Uterus (tissue), 4 donors: ENCODE data around the gene RASAL2. TPM values are rescaled to one million over a fixed set of nuclear protein-coding genes. Genes with fewer than 3 reads are reported as not detected.

Source experiments
- DNase-seq, 2 donors: peaks; one replicate each; pipeline ENCODE4 v3.0.0-alpha.2; 2019 to 2020
- H3K27ac ChIP-seq, 2 donors: fragments of 200-600 bp; sonication (generic); 1 replicate in 1 of 2; 2 replicates in 1 of 2; pipeline ENCODE4 v1.5.1; 2016 to 2018
- H3K27me3 ChIP-seq, 2 donors: fragments of 200-600 bp; sonication (generic); one replicate each; pipeline ENCODE4 v1.5.1; 2018 to 2019; ENCODE audit warnings: control low read depth in 1 of 2
- H3K36me3 ChIP-seq, 2 donors: fragments of 200-600 bp; sonication (generic); one replicate each; pipeline ENCODE4 v1.5.1; 2019; ENCODE audit warnings: control low read depth in 1 of 2
- H3K4me1 ChIP-seq, 2 donors: fragments of 200-600 bp; sonication (generic); one replicate each; pipeline ENCODE4 v1.5.1; 2018 to 2019; ENCODE audit warnings: control low read depth in 1 of 2
- H3K4me3 ChIP-seq, 2 donors: fragments of 200-600 bp; sonication (generic); 1 replicate in 1 of 2; 2 replicates in 1 of 2; pipeline ENCODE4 v1.5.1; 2018 to 2019; ENCODE audit warnings: mild to moderate bottlenecking in 1 of 2
- H3K9me3 ChIP-seq, 2 donors: fragments of 200-600 bp; sonication (generic); one replicate each; pipeline ENCODE4 v1.5.1; 2019; ENCODE audit warnings: control low read depth in 1 of 2
- POLR2A ChIP-seq, 2 donors: fragments of 450-650 bp; IDR thresholded peaks; one replicate each; pipeline ENCODE4 v1.6.1; 2016; ENCODE audit warnings: antibody characterized with exemption in 2 of 2, mild to moderate bottlenecking in 1 of 2, moderate library complexity in 1 of 2
- intact Hi-C: fragments of 100-400 bp; cut with DNase I; formaldehyde crosslinking; loops from one replicate; pipeline ENCODE4 v1.15.1; 2023; ENCODE audit warnings: low total_unique reads
- total RNA-seq, 4 donors: library from RNA; depleted of rRNA in 3 of 4; stranded (reverse); fragments of >200 nt in 3 of 4; gene quantifications; one replicate each; pipeline versions ENCODE4 v1.1.0 to v1.2.4, GENCODE V29; 2014 to 2023
- TF ChIP-seq, protein P1 (sequence below), 4 experiments: fragments of 200-600 bp in 2 of 4; fragments of 450-650 bp in 2 of 4; sonication (generic) in 2 of 4; IDR thresholded peaks; one replicate each; pipeline ENCODE4 v1.5.1; 2016 to 2019; ENCODE audit warnings: antibody characterized with exemption in 4 of 4, mild to moderate bottlenecking in 2 of 4, moderate library complexity in 1 of 4
- donor health status: DM: yes; HTN: yes; CAD: no.

Gene RASAL2
- total RNA-seq, 4 donors from 2014 or later, result 10.0 to 42.5 (median 29.8) TPM

DNA sequence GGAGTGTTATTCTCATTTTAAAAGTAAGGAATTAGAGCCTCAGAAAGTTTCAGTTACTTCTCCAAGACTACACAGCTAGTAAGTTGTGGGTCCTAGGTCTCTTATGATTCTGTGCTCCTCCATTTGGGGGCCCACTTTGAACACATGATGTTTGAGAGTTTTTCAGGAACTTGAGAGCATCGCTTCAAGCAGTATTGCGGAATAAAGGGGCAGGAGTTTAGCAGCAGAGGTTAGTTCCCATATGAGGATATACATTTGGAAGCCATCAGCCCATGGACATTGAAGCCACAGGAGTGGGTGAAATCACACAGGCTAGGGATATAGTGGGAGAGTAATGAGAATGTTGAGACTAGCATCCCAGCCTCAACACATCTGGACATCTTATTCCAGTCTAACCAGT, 143.2 kb downstream of the RASAL2 start:
- no peak for DNase-seq

GRCh38 chr1:178238722-178239510, 145.0 kb downstream of the RASAL2 start:
- Histone ChIP-seq H3K27ac (no peak overlapping the region), H3K4me1 (no peaks in the 10 kb centered on the region), H3K9me3 (no peaks in the 10 kb centered on the region), H3K27me3 (no peaks in the 10 kb centered on the region), H3K4me3 (no peak overlapping the region), H3K36me3 (no peaks in the 10 kb centered on the region)
- DNase-seq, result no peak
- TF ChIP-seq POLR2A (IDR thresholded peaks at IDR 0.05), result no peak
- TF ChIP-seq, protein P1, sequence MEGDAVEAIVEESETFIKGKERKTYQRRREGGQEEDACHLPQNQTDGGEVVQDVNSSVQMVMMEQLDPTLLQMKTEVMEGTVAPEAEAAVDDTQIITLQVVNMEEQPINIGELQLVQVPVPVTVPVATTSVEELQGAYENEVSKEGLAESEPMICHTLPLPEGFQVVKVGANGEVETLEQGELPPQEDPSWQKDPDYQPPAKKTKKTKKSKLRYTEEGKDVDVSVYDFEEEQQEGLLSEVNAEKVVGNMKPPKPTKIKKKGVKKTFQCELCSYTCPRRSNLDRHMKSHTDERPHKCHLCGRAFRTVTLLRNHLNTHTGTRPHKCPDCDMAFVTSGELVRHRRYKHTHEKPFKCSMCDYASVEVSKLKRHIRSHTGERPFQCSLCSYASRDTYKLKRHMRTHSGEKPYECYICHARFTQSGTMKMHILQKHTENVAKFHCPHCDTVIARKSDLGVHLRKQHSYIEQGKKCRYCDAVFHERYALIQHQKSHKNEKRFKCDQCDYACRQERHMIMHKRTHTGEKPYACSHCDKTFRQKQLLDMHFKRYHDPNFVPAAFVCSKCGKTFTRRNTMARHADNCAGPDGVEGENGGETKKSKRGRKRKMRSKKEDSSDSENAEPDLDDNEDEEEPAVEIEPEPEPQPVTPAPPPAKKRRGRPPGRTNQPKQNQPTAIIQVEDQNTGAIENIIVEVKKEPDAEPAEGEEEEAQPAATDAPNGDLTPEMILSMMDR (IDR thresholded peaks at IDR 0.05), result no peak
- intact Hi-C loops, result no loop called here

More for the DNA sequence above, 143.2 kb downstream of the RASAL2 start:
- TF ChIP-seq, protein P1 (IDR thresholded peaks at IDR 0.05), result no peak
- TF ChIP-seq POLR2A (IDR thresholded peaks at IDR 0.05), result no peak
- Histone ChIP-seq H3K27ac (no peak overlapping the region), H3K4me1 (no peaks in the 10 kb centered on the region), H3K27me3 (no peaks in the 10 kb centered on the region), H3K36me3 (no peaks in the 10 kb centered on the region), H3K4me3 (no peak overlapping the region), H3K9me3 (no peaks in the 10 kb centered on the region)
- intact Hi-C loops, result no loop called here

DNA sequence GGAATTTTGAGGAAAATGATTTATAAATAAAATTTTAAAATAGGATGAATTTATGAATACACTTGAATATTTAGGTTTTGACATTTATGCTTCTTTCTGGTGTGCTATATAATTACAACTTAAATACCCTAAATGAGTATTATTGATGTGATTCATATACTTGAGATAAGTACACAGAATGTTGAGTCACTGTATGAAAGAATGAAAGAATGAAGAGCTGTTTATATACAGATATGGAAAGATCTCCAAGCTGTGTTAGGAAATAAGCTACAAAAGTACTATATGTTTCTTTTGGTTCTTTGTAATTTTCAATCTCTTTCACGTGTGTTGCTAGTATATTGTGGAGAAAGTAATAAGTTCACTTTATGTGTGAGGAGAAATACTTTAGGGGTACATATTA, 147.2 kb downstream of the RASAL2 start:
- DNase-seq, result no peak
- TF ChIP-seq, protein P1 (IDR thresholded peaks at IDR 0.05), result no peak
- TF ChIP-seq POLR2A (IDR thresholded peaks at IDR 0.05), result no peak
- H3K9me3 ChIP-seq, result no peaks in the 10 kb centered on the region
- no peaks in the 10 kb centered on the region for H3K27me3 ChIP-seq
- H3K36me3 ChIP-seq, result no peaks in the 10 kb centered on the region
- no peak overlapping the region for H3K27ac ChIP-seq
- H3K4me3 ChIP-seq, result no peak overlapping the region
- H3K4me1 ChIP-seq, result no peaks in the 10 kb centered on the region
- intact Hi-C loops, result no loop called here

- no peaks in the 10 kb centered on the region for H3K4me1 ChIP-seq
- intact Hi-C loops, result no loop called here
- no peak overlapping the region for H3K4me3 ChIP-seq
- no peaks in the 10 kb centered on the region for H3K27me3 ChIP-seq
- no peaks in the 10 kb centered on the region for H3K9me3 ChIP-seq
- DNase-seq, result no peak
- no peak overlapping the region for H3K27ac ChIP-seq
- H3K36me3 ChIP-seq, result no peaks in the 10 kb centered on the region
- TF ChIP-seq, protein P1 (IDR thresholded peaks at IDR 0.05), result no peak
- TF ChIP-seq POLR2A (IDR thresholded peaks at IDR 0.05), result no peak
Observed at GRCh38 chr1:178241837-178242236, 147.9 kb downstream of the RASAL2 start.

GRCh38 chr1:178243119-178243518, 149.2 kb downstream of the RASAL2 start:
- no peaks in the 10 kb centered on the region for H3K27me3 ChIP-seq
- no peaks in the 10 kb centered on the region for H3K36me3 ChIP-seq
- H3K27ac ChIP-seq, result no peak overlapping the region
- DNase-seq, result no peak
- intact Hi-C loops, result no loop called here
- peaks cover 0 to 5% of the 10 kb centered on the region in 2 donors for H3K9me3 ChIP-seq
- no peaks in the 10 kb centered on the region for H3K4me1 ChIP-seq
- TF ChIP-seq, protein P1 (IDR thresholded peaks at IDR 0.05), result no peak
- no peak for TF ChIP-seq POLR2A (IDR thresholded peaks at IDR 0.05)
- H3K4me3 ChIP-seq, result no peak overlapping the region
